Right forelimb (tissue), 1 donor: ENCODE measurements around the gene ERBB3.
A peak's percentile ranks its signal among the peaks of the same experiment; 100 is the strongest.

ENCODE experiments used
- DNase-seq: peaks from one replicate; pipeline ENCODE4 v3.0.0-alpha.2; 2018

ERBB3 gene

DNA sequence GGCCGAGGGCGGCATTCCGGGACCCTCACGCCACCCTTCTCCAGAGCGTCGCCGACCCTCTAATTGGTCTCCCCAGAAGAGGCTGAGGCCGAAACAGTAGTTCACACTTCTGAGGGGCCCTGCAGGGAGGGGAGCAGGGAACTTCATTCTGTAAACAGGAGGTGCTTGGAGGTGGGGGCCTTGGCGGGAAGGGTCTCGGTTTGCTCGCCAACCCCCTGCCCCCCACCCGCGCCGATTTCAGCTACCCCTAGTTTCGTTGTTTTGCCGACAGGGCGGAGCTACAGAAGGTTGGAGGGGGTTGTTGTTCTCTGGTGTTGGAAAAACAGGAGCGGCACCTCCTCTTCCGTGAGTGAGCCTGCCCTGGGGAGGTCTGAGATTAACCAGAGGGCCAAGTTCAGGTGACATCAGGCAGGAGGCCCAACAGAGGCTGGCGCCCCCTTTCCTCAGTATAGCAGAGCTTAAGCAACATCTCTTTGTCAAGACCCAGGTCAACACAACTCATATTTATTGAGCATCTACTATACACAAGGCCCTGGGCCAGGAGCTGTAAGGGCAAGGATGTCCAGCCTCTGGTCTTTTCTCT lies 682 bp downstream of the ERBB3 start:
- DNase-seq = no peak

DNA sequence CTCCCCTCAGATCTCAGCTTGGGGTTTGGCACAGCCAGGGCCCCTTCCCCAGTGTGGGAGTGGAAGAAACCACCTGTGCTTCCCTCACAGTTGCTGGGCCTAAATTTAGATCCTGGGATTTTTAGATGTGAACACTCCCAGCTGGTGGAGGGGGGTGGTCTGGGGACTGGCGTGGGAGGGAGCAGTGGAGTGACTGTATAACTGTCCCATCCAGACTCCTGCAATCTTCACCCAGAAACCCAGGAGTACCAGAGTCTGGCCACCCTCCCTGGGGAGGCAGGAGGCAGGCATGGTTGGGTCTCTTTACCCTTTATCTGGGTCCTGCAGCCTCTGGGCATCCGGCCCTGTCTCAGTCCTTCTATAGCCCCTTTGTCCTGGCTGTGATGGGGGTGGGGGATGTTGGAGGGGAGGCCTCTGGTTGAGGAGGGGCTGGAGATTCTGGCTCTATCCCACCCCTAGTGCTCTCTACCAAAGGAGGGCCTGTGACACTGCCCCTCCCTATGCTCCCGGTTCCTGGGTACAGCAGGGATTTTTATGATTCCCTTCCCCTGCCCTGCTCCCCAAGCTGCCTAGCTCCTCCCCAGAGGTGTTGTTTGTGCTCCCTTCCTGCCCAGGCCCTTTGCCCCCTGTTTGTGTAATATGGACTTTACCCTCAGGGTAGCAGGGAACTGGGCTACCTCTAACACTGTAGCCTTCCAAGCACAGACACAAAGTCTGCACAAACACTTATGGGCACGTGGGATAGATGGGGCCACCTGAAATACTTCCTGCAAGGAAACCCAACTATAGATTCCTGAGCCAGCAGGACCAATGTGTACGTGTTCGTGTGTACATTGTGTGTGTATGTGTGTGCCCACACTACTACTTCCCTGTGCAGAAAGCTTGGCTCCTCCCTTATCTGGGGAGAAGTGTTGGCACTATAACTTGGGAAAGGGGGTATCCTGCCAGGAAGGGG lies 1.7 kb downstream of the ERBB3 start:
- DNase-seq = no peak

DNA sequence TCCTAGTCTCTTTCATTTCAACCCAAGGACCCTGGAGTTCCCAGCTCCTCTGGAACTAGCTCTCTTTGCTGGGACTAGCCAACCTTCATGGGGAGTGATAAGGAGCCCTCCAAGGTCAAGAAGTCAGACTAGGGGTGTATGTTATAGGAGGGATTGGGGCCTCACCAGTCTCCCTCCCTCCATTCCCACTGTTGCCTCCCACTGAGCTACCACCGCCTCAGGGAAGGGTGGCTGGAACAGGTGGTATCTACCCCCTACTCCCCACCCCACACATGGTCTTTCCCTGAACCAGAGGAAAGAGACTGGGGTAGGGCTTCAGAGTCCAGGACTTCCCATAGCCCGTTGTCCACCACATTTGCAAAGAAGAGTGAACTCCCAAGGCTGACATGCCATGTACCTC lies 2.4 kb downstream of the ERBB3 start:
- no peak for DNase-seq

DNA sequence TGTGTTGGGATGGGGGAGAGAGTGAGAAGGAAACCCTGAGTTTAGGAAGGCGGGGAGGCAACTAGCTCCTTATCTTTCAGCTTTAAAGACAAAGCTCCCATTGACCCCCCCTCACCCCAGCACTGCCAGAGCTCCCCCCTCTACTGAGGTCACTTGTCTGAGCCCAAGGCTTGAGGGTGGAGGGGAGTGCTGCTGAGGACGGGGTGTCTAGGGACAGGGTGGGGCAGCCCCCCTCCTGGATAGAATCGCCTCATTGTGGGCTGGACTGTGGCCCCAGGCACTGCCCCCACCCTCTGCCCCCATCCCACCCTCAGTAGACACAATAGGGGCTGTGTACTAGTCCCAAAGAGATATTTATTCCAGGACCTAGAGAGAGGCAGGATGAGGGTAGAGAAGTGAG lies 3.0 kb downstream of the ERBB3 start:
- no peak for DNase-seq

DNA sequence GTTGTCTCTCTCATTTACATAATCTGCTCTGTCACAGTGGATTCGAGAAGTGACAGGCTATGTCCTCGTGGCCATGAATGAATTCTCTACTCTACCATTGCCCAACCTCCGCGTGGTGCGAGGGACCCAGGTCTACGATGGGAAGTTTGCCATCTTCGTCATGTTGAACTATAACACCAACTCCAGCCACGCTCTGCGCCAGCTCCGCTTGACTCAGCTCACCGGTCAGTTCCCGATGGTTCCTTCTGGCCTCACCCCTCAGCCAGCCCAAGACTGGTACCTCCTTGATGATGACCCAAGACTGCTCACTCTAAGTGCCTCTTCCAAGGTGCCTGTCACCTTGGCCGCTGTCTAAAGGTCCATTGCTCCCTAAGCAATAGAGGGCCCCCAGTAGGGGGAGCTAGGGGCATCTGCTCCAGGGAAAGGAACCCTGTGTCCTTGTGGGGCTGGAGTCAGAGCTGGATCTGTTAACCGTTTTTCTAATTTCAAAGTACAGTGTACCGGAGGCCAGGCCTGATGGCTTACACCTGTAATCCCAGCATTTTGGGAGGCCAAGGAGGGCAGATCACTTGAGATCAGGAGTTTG lies 5.1 kb downstream of the ERBB3 start:
- DNase-seq = no peak

DNA sequence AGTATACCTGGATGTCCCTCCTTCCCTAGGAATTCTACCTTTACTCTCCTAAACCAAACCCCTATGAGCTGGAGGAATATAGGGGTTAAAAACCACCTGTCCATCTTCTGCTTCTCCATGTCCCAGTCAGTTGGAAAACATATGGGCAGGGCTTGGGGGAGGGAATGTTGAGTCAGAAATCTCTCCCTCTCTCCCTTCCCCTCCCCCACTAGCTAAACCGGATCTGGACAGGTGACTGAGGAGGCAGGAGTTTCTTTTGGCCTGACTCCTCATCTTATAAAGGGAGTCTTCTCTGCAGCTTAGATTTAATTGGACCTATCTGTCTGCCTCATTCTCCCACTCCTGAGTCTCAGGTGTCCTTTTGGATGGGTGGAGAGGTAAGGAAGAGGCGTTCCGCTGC lies 6.1 kb downstream of the ERBB3 start:
- no peak for DNase-seq

DNA sequence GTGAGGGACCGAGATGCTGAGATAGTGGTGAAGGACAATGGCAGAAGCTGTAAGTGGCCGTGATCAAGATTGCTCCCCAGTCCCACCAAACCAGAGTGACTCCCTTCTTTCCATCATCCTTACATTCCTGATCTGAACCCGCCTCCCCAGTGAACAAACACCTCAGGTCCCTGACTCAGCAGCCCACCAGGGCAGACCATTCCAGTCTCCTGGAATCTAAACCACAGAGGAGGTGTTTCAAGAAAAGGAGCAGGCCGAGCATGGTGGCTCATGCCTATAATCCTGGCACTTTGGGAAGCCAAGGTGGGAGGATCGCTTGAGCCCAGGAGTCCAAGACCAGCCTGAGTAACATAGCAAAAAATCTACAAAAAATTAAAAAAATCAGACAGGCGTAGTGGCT lies 6.6 kb downstream of the ERBB3 start:
- no peak for DNase-seq

DNA sequence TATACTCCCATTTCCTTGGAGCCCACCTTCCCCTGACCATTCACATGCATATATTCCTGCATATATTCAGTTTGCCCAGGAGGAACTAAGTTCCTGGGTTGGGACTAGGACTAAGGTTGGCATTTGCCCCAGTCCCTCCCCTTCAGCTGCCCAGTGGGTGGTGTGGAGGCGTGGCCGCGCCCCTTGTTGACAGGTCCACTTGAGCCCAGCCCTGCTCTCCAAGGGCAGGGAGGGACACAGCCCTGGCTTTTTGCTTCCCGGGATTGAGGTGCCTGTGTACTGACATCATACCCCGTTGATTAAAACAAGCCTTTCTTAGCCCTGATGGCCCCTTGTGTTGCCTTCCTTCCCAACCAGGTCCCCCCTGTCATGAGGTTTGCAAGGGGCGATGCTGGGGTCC lies 7.3 kb downstream of the ERBB3 start:
- DNase-seq = no peak

DNA sequence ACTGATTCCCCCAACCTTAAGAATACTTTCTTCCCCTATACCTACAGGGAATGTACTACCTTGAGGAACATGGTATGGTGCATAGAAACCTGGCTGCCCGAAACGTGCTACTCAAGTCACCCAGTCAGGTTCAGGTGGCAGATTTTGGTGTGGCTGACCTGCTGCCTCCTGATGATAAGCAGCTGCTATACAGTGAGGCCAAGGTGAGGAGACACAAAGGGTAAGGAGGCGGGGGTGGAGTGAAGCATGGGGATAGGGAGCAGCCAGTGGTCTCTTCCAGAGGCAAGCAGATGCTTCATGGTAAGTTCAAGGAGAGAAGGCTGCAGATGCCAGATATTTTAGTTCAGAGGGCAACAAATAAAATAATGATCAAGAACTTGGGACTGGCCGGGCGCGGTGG lies 17.8 kb downstream of the ERBB3 start:
- DNase-seq = no peak

DNA sequence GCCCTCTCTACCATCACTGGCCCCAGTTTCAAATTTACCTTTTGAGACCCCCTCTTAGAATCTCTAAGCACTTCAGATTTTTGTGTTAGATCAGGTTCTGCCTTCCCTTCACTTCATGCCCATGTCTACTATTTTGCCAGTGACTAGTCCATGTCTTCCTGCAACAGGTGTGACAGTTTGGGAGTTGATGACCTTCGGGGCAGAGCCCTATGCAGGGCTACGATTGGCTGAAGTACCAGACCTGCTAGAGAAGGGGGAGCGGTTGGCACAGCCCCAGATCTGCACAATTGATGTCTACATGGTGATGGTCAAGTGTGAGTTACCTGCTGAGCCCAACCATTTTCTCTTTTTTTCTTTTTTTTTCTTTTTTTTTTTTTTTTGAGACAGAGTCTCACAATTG lies 18.6 kb downstream of the ERBB3 start:
- DNase-seq = no peak

DNA sequence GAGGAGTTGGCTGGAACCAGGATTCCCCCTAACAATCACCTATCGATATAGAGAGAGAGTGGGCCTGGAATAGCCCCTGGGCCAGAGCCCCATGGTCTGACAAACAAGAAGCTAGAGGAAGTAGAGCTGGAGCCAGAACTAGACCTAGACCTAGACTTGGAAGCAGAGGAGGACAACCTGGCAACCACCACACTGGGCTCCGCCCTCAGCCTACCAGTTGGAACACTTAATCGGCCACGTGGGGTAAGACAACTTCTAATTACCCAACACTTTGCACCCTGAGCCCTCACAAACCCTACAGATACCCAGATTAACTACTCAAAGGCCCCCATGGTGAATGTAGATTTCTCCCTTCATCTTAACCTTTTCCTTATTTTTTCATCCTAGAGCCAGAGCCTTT lies 19.8 kb downstream of the ERBB3 start:
- DNase-seq = no peak

DNA sequence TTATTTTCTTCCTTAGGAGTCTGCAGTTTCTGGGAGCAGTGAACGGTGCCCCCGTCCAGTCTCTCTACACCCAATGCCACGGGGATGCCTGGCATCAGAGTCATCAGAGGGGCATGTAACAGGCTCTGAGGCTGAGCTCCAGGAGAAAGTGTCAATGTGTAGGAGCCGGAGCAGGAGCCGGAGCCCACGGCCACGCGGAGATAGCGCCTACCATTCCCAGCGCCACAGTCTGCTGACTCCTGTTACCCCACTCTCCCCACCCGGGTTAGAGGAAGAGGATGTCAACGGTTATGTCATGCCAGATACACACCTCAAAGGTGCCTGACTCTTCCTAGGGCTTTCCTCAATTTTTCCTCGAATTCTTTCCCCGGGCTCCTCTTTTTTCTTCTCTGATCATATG lies 21.1 kb downstream of the ERBB3 start:
- no peak for DNase-seq

DNA sequence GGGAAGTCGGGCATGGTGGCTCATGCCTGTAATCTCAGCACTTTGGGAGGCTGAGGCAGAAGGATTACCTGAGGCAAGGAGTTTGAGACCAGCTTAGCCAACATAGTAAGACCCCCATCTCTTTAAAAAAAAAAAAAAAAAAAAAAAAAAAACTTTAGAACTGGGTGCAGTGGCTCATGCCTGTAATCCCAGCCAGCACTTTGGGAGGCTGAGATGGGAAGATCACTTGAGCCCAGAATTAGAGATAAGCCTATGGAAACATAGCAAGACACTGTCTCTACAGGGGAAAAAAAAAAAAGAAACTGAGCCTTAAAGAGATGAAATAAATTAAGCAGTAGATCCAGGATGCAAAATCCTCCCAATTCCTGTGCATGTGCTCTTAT lies 22.7 kb downstream of the ERBB3 start:
- DNase-seq = no peak

DNA sequence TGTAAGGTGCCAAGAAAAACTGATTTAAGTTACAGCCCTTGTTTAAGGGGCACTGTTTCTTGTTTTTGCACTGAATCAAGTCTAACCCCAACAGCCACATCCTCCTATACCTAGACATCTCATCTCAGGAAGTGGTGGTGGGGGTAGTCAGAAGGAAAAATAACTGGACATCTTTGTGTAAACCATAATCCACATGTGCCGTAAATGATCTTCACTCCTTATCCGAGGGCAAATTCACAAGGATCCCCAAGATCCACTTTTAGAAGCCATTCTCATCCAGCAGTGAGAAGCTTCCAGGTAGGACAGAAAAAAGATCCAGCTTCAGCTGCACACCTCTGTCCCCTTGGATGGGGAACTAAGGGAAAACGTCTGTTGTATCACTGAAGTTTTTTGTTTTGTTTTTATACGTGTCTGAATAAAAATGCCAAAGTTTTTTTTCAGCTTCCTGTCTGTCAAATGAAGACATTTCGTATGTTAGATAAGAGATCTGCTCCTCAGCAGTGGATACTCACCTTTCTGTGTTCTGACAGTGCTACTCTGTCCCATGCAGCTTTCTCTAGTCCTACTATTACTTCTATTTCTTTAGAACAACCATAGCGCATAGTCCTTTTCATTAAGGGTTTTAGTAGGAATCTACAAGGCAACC lies 23.2 kb downstream of the ERBB3 start:
- no peak for DNase-seq

DNA sequence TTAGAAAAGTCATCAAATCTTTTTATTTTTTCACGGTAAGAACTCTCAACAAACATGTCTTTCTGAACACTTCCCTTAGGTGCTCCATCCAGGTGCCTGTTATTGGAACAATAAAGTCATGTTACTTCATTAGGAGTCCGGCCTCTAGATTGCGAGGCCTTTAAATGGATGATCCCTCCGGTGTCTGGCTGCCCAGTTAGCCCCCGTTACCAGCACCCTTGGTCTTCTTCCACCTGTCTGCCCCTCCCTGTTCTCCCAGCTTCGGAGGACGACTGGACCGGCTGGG lies 23.8 kb downstream of the ERBB3 start:
- no peak for DNase-seq

DNA sequence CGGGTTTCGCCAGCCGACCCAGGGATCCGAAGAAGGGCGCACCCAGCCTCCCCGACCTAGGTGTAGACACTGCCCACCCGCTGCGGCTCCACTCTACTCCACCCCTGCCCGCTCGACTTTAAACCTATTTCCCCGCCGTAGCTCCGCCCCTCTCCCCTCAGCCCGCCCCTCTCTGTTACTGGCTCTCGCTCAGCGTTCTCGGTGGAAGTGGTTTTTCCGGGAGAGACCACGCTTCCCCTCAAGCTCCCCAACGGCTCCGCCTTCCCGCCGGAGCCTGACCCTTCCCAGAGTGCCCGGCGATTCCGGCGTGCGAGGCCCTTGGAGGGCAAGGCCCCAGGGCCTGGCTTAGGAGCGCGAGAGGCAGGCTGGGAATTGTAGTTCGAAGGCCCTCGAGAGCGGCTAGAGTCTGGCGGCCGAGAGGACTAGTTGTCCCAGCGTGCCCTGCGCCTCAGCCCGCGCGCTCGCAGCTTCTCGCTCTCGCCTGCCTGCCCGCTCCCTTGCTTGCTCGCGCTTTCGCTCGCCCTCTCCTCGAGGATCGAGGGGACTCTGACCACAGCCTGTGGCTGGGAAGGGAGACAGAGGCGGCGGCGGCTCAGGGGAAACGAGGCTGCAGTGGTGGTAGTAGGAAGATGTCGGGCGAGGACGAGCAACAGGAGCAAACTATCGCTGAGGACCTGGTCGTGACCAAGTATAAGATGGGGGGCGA lies 24.3 kb downstream of the ERBB3 start, which contains the start of gene PA2G4:
PA2G4 (plus strand) TSS at position 451 of the 706 bp plus-strand sequence; CDS start at position 630, 179 bp downstream.
- DNase-seq = peak; percentile 98

DNA sequence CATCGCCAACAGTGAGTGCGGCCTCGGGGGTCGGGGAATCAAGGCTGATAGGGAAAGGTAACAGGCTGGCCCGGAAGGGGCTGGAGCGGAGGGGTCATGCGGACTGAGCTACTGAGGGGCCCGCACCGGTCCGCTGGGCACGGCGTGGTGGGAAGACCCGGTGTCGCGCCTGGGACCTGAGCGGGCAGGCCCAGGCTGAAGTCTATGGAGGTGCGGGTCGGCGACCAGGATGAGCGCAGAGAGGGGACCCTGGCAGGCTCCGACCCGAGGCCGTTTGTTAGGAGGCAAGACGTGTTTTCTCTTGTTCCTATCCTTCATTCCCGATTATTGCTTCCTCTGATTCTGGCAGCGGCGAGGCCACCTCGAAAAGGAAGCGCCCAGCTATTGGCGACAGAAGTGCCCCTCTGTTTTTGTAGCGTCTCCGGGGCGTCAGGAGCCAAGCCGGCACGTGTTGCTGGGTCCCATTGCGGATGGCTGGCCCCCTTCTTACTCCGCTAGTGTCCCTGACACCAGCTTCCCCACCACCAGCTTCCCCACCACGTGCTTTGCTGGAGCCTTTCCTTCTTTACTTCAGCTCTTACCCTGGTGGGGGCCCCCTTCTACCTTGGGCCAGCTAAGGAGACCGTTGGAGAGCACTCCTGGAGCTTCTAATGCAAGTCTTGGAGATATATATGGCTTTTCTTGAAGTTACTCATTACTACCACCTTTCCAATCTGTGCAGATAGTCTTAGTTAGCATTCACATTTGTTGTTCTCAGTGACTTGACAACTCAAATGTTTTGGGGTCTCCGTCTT lies 25.0 kb downstream of the ERBB3 start:
- peak; percentile 51 for DNase-seq

DNA sequence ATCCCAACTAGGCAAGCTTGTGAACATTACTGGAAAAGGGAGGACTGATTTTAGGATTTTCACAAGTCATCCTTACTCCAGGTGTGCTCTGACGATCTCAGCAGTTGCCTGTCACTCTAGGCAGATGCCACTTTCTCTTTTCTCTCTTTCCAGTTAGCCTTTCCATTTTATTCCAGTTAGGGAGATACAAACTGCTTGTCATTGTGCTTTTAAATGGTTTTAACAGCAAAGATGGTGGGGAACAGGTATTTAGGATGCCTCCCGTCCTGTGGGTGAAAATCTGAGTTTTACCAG lies 25.6 kb downstream of the ERBB3 start:
- DNase-seq = no peak

DNA sequence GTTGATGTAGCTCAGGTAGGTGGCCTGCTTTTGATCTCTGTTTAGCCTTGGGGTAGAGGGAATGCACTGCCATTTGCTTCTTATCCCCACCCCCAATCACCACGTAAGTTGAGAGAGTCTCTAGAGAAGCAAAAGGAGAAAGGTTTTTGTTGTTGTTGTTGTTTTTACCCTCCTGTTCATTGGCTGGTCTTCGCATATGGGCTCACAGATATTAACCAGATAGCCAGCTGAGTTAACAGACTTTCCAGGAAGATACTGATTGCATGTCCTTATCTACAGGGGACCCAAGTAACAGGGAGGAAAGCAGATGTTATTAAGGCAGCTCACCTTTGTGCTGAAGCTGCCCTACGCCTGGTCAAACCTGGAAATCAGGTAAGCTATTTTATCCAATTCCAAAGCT lies 27.3 kb downstream of the ERBB3 start:
- DNase-seq = no peak

DNA sequence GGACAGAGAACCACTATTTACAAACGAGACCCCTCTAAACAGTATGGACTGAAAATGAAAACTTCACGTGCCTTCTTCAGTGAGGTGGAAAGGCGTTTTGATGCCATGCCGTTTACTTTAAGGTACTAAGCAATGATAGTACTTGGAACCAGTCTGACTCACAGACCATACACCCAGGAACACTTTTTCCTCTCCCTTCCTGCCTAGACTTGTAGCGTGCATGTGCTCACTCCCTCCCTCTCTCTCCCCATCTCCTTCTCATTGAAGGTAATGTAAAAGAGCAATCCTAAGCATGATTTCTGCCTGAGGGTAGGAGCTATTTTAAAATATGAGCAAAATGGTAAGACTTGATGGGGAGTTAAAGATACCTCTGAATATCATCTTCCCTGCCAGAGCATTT lies 30.6 kb downstream of the ERBB3 start:
- DNase-seq = no peak

DNA sequence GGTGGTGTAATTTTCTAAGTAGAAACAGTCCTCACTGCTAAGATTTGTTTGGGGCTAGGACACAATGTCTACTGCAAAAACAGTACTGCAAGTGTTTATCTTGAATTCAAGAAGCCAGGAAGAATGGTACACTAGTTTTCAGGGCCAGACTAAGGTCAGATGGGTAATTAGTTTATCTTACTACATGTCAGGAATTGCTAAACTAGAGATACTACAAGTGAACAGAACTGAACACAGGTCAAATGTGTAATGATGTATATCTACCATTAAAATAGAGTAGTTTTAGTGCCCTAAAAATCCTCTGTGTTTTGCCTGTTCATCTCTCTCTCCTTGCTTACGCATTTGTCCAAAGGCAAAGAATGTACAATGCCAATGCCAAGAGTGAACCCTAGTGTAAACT lies 34.1 kb downstream of the ERBB3 start:
- DNase-seq = no peak

DNA sequence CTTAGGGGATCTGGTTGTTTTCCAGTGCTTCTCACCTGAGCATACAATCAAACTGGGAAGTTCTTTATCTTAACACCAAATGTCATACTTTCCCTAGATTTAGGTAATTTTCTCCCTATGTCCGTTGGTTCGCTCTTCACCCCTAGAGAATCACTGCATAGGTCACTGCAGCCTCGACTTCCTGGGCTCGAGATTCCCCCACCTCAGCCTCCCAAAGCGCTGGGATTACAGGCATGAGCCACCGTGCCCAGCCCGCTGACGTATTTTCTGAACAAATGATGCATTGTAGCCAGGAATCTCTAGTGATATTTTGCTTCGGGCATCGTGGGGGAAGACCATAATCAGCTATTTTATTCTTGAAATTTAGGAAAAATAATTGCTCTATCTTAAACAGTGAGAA lies 35.4 kb downstream of the ERBB3 start:
- no peak for DNase-seq
